OCI-LY7 (cell line): ENCODE results near the gene ZC3H4. TPM values are rescaled to one million over a fixed set of nuclear protein-coding genes. Genes with fewer than 3 reads are reported as not detected.
"Not testable (repeated sequence)": the region's sequence is repeated elsewhere in the genome, so short reads cannot be mapped to it uniquely, and the experiment has no call there.

Source experiments
- BruUV-seq: library from RNA; stranded (reverse); fragments of 400-500 nt; replicated peaks from 2 replicates; lab custom pipeline; 2021; lab: Mats Ljungman, UMichigan
- CTCF ChIA-PET: fragments of 300-600 bp; sonication (Branson Sonifier 250); formaldehyde crosslinking; loops from one replicate; lab custom pipeline; 2022; ENCODE audit warnings: antibody characterized with exemption; ENCODE audit not compliant: unreplicated experiment; lab: Charles Lee
- POLR2A ChIA-PET: fragments of 300-600 bp; sonication (Branson Sonifier 250); formaldehyde crosslinking; loops from one replicate; lab custom pipeline; 2022; ENCODE audit warnings: antibody characterized with exemption; lab: Charles Lee
- DNase-seq: peaks from one replicate; pipeline ENCODE4 v3.0.0-alpha.2; 2015; ENCODE audit warnings: low spot score
- H2AFZ ChIP-seq: fragments of 200-600 bp; sonication (generic), shearing (Covaris generic); 2 replicates; pipeline ENCODE4 v1.6.1; 2014; ENCODE audit warnings: mild to moderate bottlenecking, antibody characterized with exemption, low read length, moderate library complexity
- H3K27ac ChIP-seq: fragments of 200-600 bp; sonication (generic); 2 replicates; pipeline ENCODE4 v1.5.1; 2014; ENCODE audit warnings: mixed run types, low read depth, mild to moderate bottlenecking, moderate library complexity, low read length, inconsistent platforms; ENCODE audit not compliant: poor library complexity, severe bottlenecking
- H3K36me3 ChIP-seq: fragments of 200-600 bp; sonication (generic); 2 replicates; pipeline ENCODE4 v1.6.1; 2014; ENCODE audit warnings: mild to moderate bottlenecking, antibody characterized with exemption, low read length, moderate library complexity, mixed read lengths; ENCODE audit not compliant: insufficient read depth
- H3K4me1 ChIP-seq: fragments of 200-600 bp; sonication (generic); 2 replicates; pipeline ENCODE4 v1.5.1; 2014; ENCODE audit warnings: mild to moderate bottlenecking, low read length; ENCODE audit not compliant: insufficient read depth, poor library complexity, severe bottlenecking
- H3K4me2 ChIP-seq: fragments of 200-600 bp; sonication (generic); 2 replicates; pipeline ENCODE4 v1.6.1; 2014; ENCODE audit warnings: mild to moderate bottlenecking, low read length
- H3K4me3 ChIP-seq: fragments of 200-600 bp; sonication (generic); 2 replicates; pipeline ENCODE4 v1.5.1; 2014; ENCODE audit warnings: mild to moderate bottlenecking, low read depth, low read length; ENCODE audit not compliant: poor library complexity, severe bottlenecking
- H3K79me2 ChIP-seq: fragments of 200-600 bp; sonication (generic); 2 replicates; pipeline ENCODE4 v1.6.1; 2016; ENCODE audit warnings: low read depth, mild to moderate bottlenecking, low read length, moderate library complexity, mixed read lengths; ENCODE audit not compliant: insufficient read depth
- H3K9me2 ChIP-seq: fragments of 200-600 bp; sonication (generic); 2 replicates; pipeline ENCODE4 v1.6.1; 2016; ENCODE audit warnings: mild to moderate bottlenecking, low read length, mixed read lengths; ENCODE audit not compliant: insufficient read depth
- H3K9me3 ChIP-seq: fragments of 200-600 bp; sonication (generic); 2 replicates; pipeline ENCODE4 v1.6.1; 2014; ENCODE audit warnings: mild to moderate bottlenecking, mixed run types, low read length, mixed read lengths
- H4K20me1 ChIP-seq: fragments of 200-600 bp; sonication (generic); 2 replicates; pipeline ENCODE4 v1.6.1; 2014; ENCODE audit warnings: mild to moderate bottlenecking, antibody characterized with exemption, low read length, moderate library complexity, mixed read lengths; ENCODE audit not compliant: insufficient read depth
- EZH2phosphoT487 ChIP-seq: fragments of 200-600 bp; sonication (generic); IDR thresholded peaks from 2 replicates; pipeline ENCODE4 v1.6.1; 2018; ENCODE audit warnings: low read depth, borderline replicate concordance, mild to moderate bottlenecking, mixed run types, antibody characterized with exemption, low read length, moderate library complexity, mixed read lengths
- intact Hi-C: fragments of 100-400 bp; cut with micrococcal nuclease; formaldehyde crosslinking; loops from one replicate; pipeline ENCODE4 v1.10.0; 2022; ENCODE audit not compliant: unreplicated experiment
- total RNA-seq, 2 experiments: library from RNA; depleted of rRNA in 1 of 2; stranded (reverse); fragments of >200 nt in 1 of 2; shearing (Covaris generic) in 1 of 2; gene quantifications; 2 replicates each; pipeline ENCODE4 v1.2.3, GENCODE V29; 2014 to 2022
- TF ChIP-seq, protein P1 (sequence below): fragments of 200-600 bp; sonication (generic); conservative IDR thresholded peaks from 2 replicates; pipeline ENCODE4 v1.5.1; 2014; ENCODE audit warnings: mild to moderate bottlenecking, antibody characterized with exemption, low read length, moderate library complexity, mixed read lengths

ZC3H4 gene
- total RNA-seq, 2 experiments from 2014 or later: 23.0 to 76.8 TPM

DNA sequence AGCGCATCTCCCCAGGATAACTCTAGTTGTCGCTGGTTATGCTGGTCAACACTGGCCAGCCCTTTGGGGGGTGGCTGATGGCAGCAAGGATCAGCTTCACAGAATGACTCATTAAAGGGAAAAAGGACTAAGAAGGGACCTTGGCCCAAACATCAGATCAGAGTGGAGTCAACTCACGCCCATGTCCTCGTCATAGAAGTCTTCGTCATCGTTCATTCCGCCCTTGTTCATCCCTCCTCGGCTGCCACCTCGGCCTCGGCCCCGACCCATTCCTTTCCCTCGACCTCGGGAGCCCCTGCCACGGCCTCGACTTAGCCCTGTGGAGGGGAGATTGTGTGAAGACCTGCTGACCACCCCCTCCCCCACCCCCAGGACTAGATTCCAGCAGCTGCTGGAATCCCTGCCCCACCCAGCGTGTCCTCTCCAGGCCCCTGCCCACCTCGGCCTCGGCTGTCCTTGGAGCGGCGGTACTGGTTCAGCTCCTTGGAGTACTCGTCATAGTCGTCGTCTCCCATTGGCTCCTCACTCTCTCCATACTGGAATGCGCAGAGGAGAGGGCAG lies 28.6 kb downstream of the ZC3H4 start:
- Histone ChIP-seq H3K9me3 (no peaks in the 10 kb centered on the region), H4K20me1 (no peaks in the 10 kb centered on the region), H2AFZ (no peak overlapping the region), H3K9me2 (no peaks in the 10 kb centered on the region), H3K4me2 (no peak overlapping the region), H3K36me3 (peaks cover 100% of the 10 kb centered on the region), H3K4me3 (no peak overlapping the region), H3K79me2 (no peaks in the 10 kb centered on the region), H3K4me1 (no peaks in the 10 kb centered on the region), H3K27ac (no peak overlapping the region)
- POLR2A ChIA-PET: no interaction called here
- CTCF ChIA-PET: no interaction called here
- no peak for DNase-seq
- TF ChIP-seq, protein P1, sequence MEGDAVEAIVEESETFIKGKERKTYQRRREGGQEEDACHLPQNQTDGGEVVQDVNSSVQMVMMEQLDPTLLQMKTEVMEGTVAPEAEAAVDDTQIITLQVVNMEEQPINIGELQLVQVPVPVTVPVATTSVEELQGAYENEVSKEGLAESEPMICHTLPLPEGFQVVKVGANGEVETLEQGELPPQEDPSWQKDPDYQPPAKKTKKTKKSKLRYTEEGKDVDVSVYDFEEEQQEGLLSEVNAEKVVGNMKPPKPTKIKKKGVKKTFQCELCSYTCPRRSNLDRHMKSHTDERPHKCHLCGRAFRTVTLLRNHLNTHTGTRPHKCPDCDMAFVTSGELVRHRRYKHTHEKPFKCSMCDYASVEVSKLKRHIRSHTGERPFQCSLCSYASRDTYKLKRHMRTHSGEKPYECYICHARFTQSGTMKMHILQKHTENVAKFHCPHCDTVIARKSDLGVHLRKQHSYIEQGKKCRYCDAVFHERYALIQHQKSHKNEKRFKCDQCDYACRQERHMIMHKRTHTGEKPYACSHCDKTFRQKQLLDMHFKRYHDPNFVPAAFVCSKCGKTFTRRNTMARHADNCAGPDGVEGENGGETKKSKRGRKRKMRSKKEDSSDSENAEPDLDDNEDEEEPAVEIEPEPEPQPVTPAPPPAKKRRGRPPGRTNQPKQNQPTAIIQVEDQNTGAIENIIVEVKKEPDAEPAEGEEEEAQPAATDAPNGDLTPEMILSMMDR: no peak
- intact Hi-C loops: no loop called here
- no TSS peak for BruUV-seq

DNA sequence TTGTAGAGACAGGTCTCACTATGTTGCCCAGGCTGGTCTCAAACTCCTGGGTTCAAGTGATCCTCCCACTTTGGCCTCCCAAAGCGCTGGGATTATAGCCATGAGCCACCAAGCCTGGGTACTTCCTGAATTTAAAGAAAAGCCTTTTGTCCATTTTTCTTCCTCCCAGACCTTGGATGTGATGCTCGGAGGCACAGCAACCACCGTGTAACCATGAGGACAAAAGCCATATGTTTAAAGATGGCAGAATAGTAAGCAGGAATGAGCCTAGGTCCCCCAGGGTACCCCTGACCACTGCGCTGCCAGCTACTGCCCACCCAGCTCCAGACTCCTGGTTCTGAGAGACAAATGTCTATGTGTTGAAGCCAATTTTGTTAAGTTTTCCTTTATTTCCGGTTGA lies 31.1 kb downstream of the ZC3H4 start:
- TF ChIP-seq EZH2phosphoT487: no peak
- TF ChIP-seq, protein P1: no peak
- POLR2A ChIA-PET: no interaction called here
- intact Hi-C loops: no loop called here
- H3K9me3 ChIP-seq: no peaks in the 10 kb centered on the region
- H3K9me2 ChIP-seq: no peaks in the 10 kb centered on the region
- no peaks in the 10 kb centered on the region for H3K79me2 ChIP-seq
- H3K4me2 ChIP-seq: no peak overlapping the region
- H3K4me1 ChIP-seq: no peaks in the 10 kb centered on the region
- no peaks in the 10 kb centered on the region for H4K20me1 ChIP-seq
- no peak overlapping the region for H2AFZ ChIP-seq
- BruUV-seq: no TSS peak
- H3K27ac ChIP-seq: no peak overlapping the region
- H3K4me3 ChIP-seq: no peak overlapping the region
- H3K36me3 ChIP-seq: peaks cover 100% of the 10 kb centered on the region
- DNase-seq: no peak
- CTCF ChIA-PET: no interaction called here

DNA sequence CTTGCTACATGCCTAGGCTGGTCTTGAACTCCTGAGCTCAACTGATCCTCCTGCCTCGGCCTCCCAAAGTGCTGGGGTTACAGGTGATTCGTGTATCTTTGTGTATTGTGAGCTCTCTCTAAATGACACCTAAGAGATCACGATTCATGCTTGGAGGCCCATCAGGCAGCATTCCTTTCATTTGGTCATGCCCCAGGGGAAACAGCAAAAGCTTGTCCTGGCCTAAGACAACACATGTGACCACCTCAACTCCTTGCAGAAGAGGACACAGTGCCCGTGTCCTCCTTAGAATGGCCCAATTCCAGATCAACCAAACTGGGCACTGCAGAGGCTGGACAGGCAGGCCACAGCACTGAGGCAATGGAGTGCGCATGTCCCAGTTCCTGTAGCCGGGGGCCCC lies 32.5 kb downstream of the ZC3H4 start:
- DNase-seq: no peak
- no TSS peak for BruUV-seq
- Histone ChIP-seq H3K4me3 (no peak overlapping the region), H3K79me2 (no peaks in the 10 kb centered on the region), H3K4me1 (no peaks in the 10 kb centered on the region), H3K9me3 (no peaks in the 10 kb centered on the region), H3K27ac (no peak overlapping the region), H3K36me3 (peaks cover 98% of the 10 kb centered on the region), H2AFZ (no peak overlapping the region), H4K20me1 (no peaks in the 10 kb centered on the region), H3K4me2 (no peak overlapping the region), H3K9me2 (no peaks in the 10 kb centered on the region)
- CTCF ChIA-PET: no interaction called here
- POLR2A ChIA-PET: no interaction called here
- TF ChIP-seq, protein P1: no peak
- TF ChIP-seq EZH2phosphoT487: no peak
- intact Hi-C loops: no loop called here

GRCh38 chr19:47078351-47078750 lies 35.2 kb downstream of the ZC3H4 start:
- H2AFZ ChIP-seq, H3K4me1 ChIP-seq, H3K4me3 ChIP-seq, H3K27ac ChIP-seq, H3K4me2 ChIP-seq, H3K9me2 ChIP-seq, BruUV-seq, H4K20me1 ChIP-seq, DNase-seq, CTCF ChIA-PET, H3K79me2 ChIP-seq, H3K9me3 ChIP-seq: not testable (repeated sequence)
- intact Hi-C loops: loop anchor here (5.0 kb wide), 1 partner anchor 34 kb away; the partner anchor contains the start of gene ZC3H4
- H3K36me3 ChIP-seq: peaks cover 97% of the 10 kb centered on the region
- POLR2A ChIA-PET: interaction anchor here (0.7 kb wide), 1 partner anchor 20 kb away, joined by 3 read pairs; no protein-coding TSS in a partner anchor
